ENCODE measurements around the gene BPIFB2.

DNA sequence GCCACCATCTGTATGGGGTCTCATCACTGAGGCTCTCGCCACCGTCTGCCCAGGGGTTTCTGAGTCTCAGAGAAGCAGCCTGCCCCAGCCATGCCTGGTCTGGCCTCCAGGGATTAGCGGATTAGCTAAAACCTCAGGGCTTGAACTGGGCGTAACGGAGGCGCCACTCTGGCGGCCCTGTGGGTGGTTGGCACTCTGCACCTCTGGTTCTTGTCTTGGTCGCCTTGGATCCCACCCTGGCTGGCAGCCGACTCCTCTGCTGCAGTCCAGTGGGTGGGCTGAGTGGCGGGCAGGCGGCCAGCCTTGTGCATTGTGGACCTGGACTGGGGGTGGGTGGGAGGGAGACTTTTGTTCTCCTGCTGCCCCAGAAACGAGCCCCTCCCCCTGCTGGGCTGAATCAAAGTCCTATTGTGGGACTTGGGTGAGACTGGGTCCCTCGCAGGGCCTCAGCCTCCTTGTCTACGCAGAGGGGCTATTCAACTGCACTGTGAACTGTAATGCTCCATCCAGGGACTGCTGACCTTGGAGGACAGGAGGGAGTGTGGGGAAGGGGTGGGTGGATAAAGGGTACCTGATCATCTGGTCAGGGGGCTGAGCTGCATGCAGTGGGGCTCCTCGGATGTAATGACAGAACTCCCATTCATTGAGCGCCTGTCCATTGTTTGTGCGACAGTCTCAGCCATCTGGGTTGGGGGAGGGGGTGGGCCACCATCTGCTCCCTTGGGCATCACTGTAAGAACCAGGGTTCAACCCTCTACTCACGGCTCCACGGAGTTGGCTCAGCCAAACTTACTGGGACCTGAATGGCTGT, 27.2 kb upstream of the BPIFB2 start:
- TF ChIP-seq, protein P1, sequence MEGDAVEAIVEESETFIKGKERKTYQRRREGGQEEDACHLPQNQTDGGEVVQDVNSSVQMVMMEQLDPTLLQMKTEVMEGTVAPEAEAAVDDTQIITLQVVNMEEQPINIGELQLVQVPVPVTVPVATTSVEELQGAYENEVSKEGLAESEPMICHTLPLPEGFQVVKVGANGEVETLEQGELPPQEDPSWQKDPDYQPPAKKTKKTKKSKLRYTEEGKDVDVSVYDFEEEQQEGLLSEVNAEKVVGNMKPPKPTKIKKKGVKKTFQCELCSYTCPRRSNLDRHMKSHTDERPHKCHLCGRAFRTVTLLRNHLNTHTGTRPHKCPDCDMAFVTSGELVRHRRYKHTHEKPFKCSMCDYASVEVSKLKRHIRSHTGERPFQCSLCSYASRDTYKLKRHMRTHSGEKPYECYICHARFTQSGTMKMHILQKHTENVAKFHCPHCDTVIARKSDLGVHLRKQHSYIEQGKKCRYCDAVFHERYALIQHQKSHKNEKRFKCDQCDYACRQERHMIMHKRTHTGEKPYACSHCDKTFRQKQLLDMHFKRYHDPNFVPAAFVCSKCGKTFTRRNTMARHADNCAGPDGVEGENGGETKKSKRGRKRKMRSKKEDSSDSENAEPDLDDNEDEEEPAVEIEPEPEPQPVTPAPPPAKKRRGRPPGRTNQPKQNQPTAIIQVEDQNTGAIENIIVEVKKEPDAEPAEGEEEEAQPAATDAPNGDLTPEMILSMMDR (IDR thresholded peaks at IDR 0.05), result no peak
- TF ChIP-seq POLR2AphosphoS5 (IDR thresholded peaks at IDR 0.05) (no peak), POLR2A (IDR thresholded peaks at IDR 0.05) (no peak), EP300 (IDR thresholded peaks at IDR 0.05) (no peak)
